T-cell (primary cell): ENCODE measurements around the gene OR13C4. TPM values are rescaled to one million over a fixed set of nuclear protein-coding genes. Genes with fewer than 3 reads are reported as not detected.
"Not testable (repeated sequence)": the region's sequence is repeated elsewhere in the genome, so short reads cannot be mapped to it uniquely, and the experiment has no call there.

Experiments used
- ATAC-seq, 4 experiments: fragments of 200-7000 bp in 3 of 4; fragments of 150-1000 bp in 1 of 4; cut with Tn5 transposase; replicated peaks in 1 of 4; 1 replicate in 3 of 4; 2 replicates in 1 of 4; pipeline ENCODE4 v1.10.0; 2021; ENCODE audit warnings: moderate library complexity in 3 of 4, mild to moderate bottlenecking in 2 of 4, moderate number of reproducible peaks in 1 of 4
- CTCF ChIA-PET, 2 donors: fragments of 300-600 bp; sonication (Branson Sonifier 250); formaldehyde crosslinking; loops; one replicate each; lab custom pipeline; 2022; ENCODE audit warnings: antibody characterized with exemption in 2 of 2; lab: Charles Lee
- POLR2A ChIA-PET, 2 donors: fragments of 300-600 bp; sonication (Branson Sonifier 250); formaldehyde crosslinking; loops; one replicate each; lab custom pipeline; 2022; ENCODE audit warnings: antibody characterized with exemption in 2 of 2; lab: Charles Lee
- DNase-seq, 35 experiments: peaks; one replicate each; pipeline versions ENCODE4 v3.0.0 to v3.0.0-alpha.2; 2013 to 2023
- H3K27ac ChIP-seq: one replicate; pipeline ENCODE4 v1.5.1; 2013; ENCODE audit warnings: low read length
- H3K27me3 ChIP-seq, 2 experiments: replicated peaks in 1 of 2; 1 replicate in 1 of 2; 2 replicates in 1 of 2; pipeline versions ENCODE4 v1.6.1 to v1.7.0; 2013; ENCODE audit warnings: low read length in 1 of 2, mixed read lengths in 1 of 2; ENCODE audit not compliant: control insufficient read depth in 2 of 2, insufficient read depth in 2 of 2; ENCODE audit errors: extremely low read depth in 1 of 2
- H3K36me3 ChIP-seq, 2 donors: 1 replicate in 1 of 2; 2 replicates in 1 of 2; pipeline versions ENCODE4 v1.6.1 to v1.7.0; 2013; ENCODE audit warnings: low read length in 1 of 2; ENCODE audit not compliant: control insufficient read depth in 2 of 2, insufficient read depth in 1 of 2; ENCODE audit errors: extremely low read depth in 1 of 2
- H3K4me1 ChIP-seq, 2 experiments: 1 replicate in 1 of 2; 2 replicates in 1 of 2; pipeline versions ENCODE4 v1.6.1 to v1.7.0; 2013; ENCODE audit warnings: low read length in 2 of 2, mixed read lengths in 1 of 2; ENCODE audit not compliant: insufficient read depth in 2 of 2, control insufficient read depth in 1 of 2; ENCODE audit errors: extremely low read depth in 1 of 2
- H3K4me3 ChIP-seq, 2 donors: 1 replicate in 1 of 2; 2 replicates in 1 of 2; pipeline versions ENCODE4 v1.5.1 to v1.7.0; 2013; ENCODE audit warnings: mild to moderate bottlenecking in 2 of 2, low read length in 1 of 2, moderate library complexity in 1 of 2; ENCODE audit not compliant: control insufficient read depth in 1 of 2; ENCODE audit errors: extremely low read depth in 1 of 2
- H3K9me3 ChIP-seq: 2 replicates; pipeline ENCODE4 v1.7.0; 2013
- H3K27ac Mint-ChIP-seq, 2 donors: one replicate each; pipeline ENCODE4 v1.8.0; 2020 to 2021; ENCODE audit warnings: mild to moderate bottlenecking in 2 of 2, mixed read lengths in 2 of 2
- H3K27me3 Mint-ChIP-seq, 2 donors: one replicate each; pipeline ENCODE4 v1.8.0; 2021 to 2022; ENCODE audit warnings: mixed read lengths in 2 of 2
- H3K36me3 Mint-ChIP-seq: one replicate; pipeline ENCODE4 v1.8.0; 2021; ENCODE audit warnings: mixed read lengths
- H3K4me1 Mint-ChIP-seq, 3 donors: one replicate each; pipeline ENCODE4 v1.8.0; 2020 to 2022; ENCODE audit warnings: mixed read lengths in 3 of 3, mild to moderate bottlenecking in 1 of 3
- H3K4me3 Mint-ChIP-seq, 3 donors: one replicate each; pipeline ENCODE4 v1.8.0; 2020 to 2022; ENCODE audit warnings: mild to moderate bottlenecking in 3 of 3, mixed read lengths in 3 of 3, moderate library complexity in 3 of 3
- H3K9me3 Mint-ChIP-seq, 3 donors: one replicate each; pipeline ENCODE4 v1.8.0; 2020 to 2022; ENCODE audit warnings: mixed read lengths in 3 of 3
- WGBS: methylation state at CpG from one replicate; pipeline ENCODE4 v1.1.5; 2013; ENCODE audit warnings: missing lambda C conversion rate; ENCODE audit not compliant: insufficient coverage; 5-methylcytosine and 5-hydroxymethylcytosine counted together
- total RNA-seq, 35 experiments: library from RNA in 6 of 35; stranded (reverse) in 6 of 35; fragments of 120-200 nt in 1 of 35; gene quantifications; one replicate each; pipeline versions ENCODE4 v1.2.1 to v1.2.4 and lab custom pipeline; 2013 to 2026

OR13C4 gene
- total RNA-seq, 5 donors from 2014 or later (not counting 1 experiment from before 2014, with no cell fraction given): not detected

GRCh38 chr9:104555521-104555920, 28.5 kb upstream of the OR13C4 start:
- CTCF ChIA-PET: no interaction called here
- Histone ChIP-seq H3K36me3 (no peaks in the 10 kb centered on the region), H3K27me3 (peaks cover 0 to 3% of the 10 kb centered on the region in 2 experiments), H3K4me3 (no peak overlapping the region), H3K27ac (no peak overlapping the region), H3K4me1 (no peaks in the 10 kb centered on the region), H3K9me3 (no peaks in the 10 kb centered on the region)
- Mint-ChIP-seq H3K4me3 (no peak overlapping the region), H3K4me1 (no peaks in the 10 kb centered on the region), H3K27ac (no peak overlapping the region), H3K36me3 (no peaks in the 10 kb centered on the region), H3K27me3 (no peaks in the 10 kb centered on the region), H3K9me3 (peaks cover 7 to 15% (median 9%) of the 10 kb centered on the region in 3 donors)
- no CpG with 5 or more reads among the region's 1 CpG for WGBS
- ATAC-seq (no peak), DNase-seq (no peak)
- POLR2A ChIA-PET: no interaction called here

GRCh38 chr9:104553261-104553660, 26.3 kb upstream of the OR13C4 start:
- H3K4me3 Mint-ChIP-seq: no peak overlapping the region
- H3K4me1 ChIP-seq: no peaks in the 10 kb centered on the region
- H3K36me3 ChIP-seq: no peaks in the 10 kb centered on the region
- H3K27me3 ChIP-seq: peaks cover 0 to 3% of the 10 kb centered on the region in 2 experiments
- no peak overlapping the region for H3K27ac ChIP-seq
- ChIA-PET POLR2A (no interaction called here), CTCF (no interaction called here)
- H3K4me1 Mint-ChIP-seq: no peaks in the 10 kb centered on the region
- no peak for ATAC-seq
- no peaks in the 10 kb centered on the region for H3K36me3 Mint-ChIP-seq
- WGBS: no CpG with 5 or more reads among the region's 1 CpG
- H3K27ac Mint-ChIP-seq: no peak overlapping the region
- no peaks in the 10 kb centered on the region for H3K27me3 Mint-ChIP-seq
- DNase-seq: no peak
- no peak overlapping the region for H3K4me3 ChIP-seq
- H3K9me3 Mint-ChIP-seq: peaks cover 6 to 9% (median 9%) of the 10 kb centered on the region in 3 donors
- H3K9me3 ChIP-seq: no peaks in the 10 kb centered on the region

GRCh38 chr9:104544644-104545043, 17.6 kb upstream of the OR13C4 start:
- no peaks in the 10 kb centered on the region for H3K9me3 ChIP-seq
- H3K27ac Mint-ChIP-seq: no peak overlapping the region
- no peaks in the 10 kb centered on the region for H3K27me3 Mint-ChIP-seq
- CTCF ChIA-PET: no interaction called here
- no peaks in the 10 kb centered on the region for H3K36me3 Mint-ChIP-seq
- H3K27me3 ChIP-seq: no peaks in the 10 kb centered on the region
- no peaks in the 10 kb centered on the region for H3K4me1 ChIP-seq
- no peaks in the 10 kb centered on the region for H3K4me1 Mint-ChIP-seq
- no peak overlapping the region for H3K4me3 ChIP-seq
- POLR2A ChIA-PET: no interaction called here
- no CpG with 5 or more reads among the region's 4 CpGs for WGBS
- no peak overlapping the region for H3K27ac ChIP-seq
- no peak overlapping the region for H3K4me3 Mint-ChIP-seq
- no peaks in the 10 kb centered on the region for H3K36me3 ChIP-seq
- DNase-seq (no peak), ATAC-seq (no peak)
- peaks cover 0 to 2% (median 0%) of the 10 kb centered on the region in 3 donors for H3K9me3 Mint-ChIP-seq

GRCh38 chr9:104539275-104539674, 12.3 kb upstream of the OR13C4 start:
- POLR2A ChIA-PET: no interaction called here
- no peaks in the 10 kb centered on the region for H3K9me3 Mint-ChIP-seq
- DNase-seq: no peak
- H3K4me1 Mint-ChIP-seq: no peaks in the 10 kb centered on the region
- no peak overlapping the region for H3K27ac ChIP-seq
- H3K4me3 Mint-ChIP-seq: no peak overlapping the region
- no peak overlapping the region for H3K4me3 ChIP-seq
- no peaks in the 10 kb centered on the region for H3K9me3 ChIP-seq
- 25% methylated on average over 1 of the region's 1 CpG for WGBS
- H3K4me1 ChIP-seq: no peaks in the 10 kb centered on the region
- no peak overlapping the region for H3K27ac Mint-ChIP-seq
- no peaks in the 10 kb centered on the region for H3K27me3 ChIP-seq
- no peak for ATAC-seq
- H3K36me3 ChIP-seq: no peaks in the 10 kb centered on the region
- CTCF ChIA-PET: no interaction called here
- no peaks in the 10 kb centered on the region for H3K27me3 Mint-ChIP-seq
- H3K36me3 Mint-ChIP-seq: no peaks in the 10 kb centered on the region

- no peaks in the 10 kb centered on the region for H3K27me3 Mint-ChIP-seq
- no peaks in the 10 kb centered on the region for H3K4me1 Mint-ChIP-seq
- H3K9me3 Mint-ChIP-seq: no peaks in the 10 kb centered on the region
- Histone ChIP-seq H3K9me3 (no peaks in the 10 kb centered on the region), H3K27me3 (no peaks in the 10 kb centered on the region), H3K27ac (no peak within 1 kb of the TSS), H3K4me1 (no peaks in the 10 kb centered on the region), H3K4me3 (no peak within 1 kb of the TSS), H3K36me3 (no peaks in the 10 kb centered on the region)
- no peak for ATAC-seq
- WGBS: 87% methylated on average over 5 of the region's 5 CpGs
- ChIA-PET CTCF (no interaction called here), POLR2A (no interaction called here)
- no peaks in the 10 kb centered on the region for H3K36me3 Mint-ChIP-seq
- H3K4me3 Mint-ChIP-seq: no peak within 1 kb of the TSS
- H3K27ac Mint-ChIP-seq: no peak within 1 kb of the TSS
- DNase-seq: no peak
Measured at GRCh38 chr9:104536756-104537155, 9.7 kb upstream of the OR13C4 start, which contains the start of gene OR13C3. OR13C3 (minus strand) TSS chr9:104536856; CDS start chr9:104536723, 133 bp downstream.

- H3K27ac Mint-ChIP-seq, POLR2A ChIA-PET: not testable (repeated sequence)
Measured at GRCh38 chr9:104520241-104520640, 6.8 kb downstream of the OR13C4 start.

GRCh38 chr9:104514901-104515300, 12.1 kb downstream of the OR13C4 start:
- no peaks in the 10 kb centered on the region for H3K36me3 ChIP-seq
- no peaks in the 10 kb centered on the region for H3K36me3 Mint-ChIP-seq
- H3K27me3 Mint-ChIP-seq: peaks cover 0 to 8% of the 10 kb centered on the region in 2 donors
- no peaks in the 10 kb centered on the region for H3K27me3 ChIP-seq
- no peak overlapping the region for H3K4me3 Mint-ChIP-seq
- H3K27ac Mint-ChIP-seq: no peak overlapping the region
- no peak overlapping the region for H3K4me3 ChIP-seq
- H3K27ac ChIP-seq: no peak overlapping the region
- peaks cover 4 to 10% (median 8%) of the 10 kb centered on the region in 3 donors for H3K9me3 Mint-ChIP-seq
- CTCF ChIA-PET: no interaction called here
- no peaks in the 10 kb centered on the region for H3K9me3 ChIP-seq
- no peak for DNase-seq
- H3K4me1 ChIP-seq: no peaks in the 10 kb centered on the region
- H3K4me1 Mint-ChIP-seq: no peaks in the 10 kb centered on the region
- POLR2A ChIA-PET: no interaction called here
- no peak for ATAC-seq
- WGBS: 58% methylated on average over 3 of the region's 5 CpGs

More at GRCh38 chr9:104520241-104520640, 6.8 kb downstream of the OR13C4 start:
- not testable (repeated sequence) for H3K4me1 Mint-ChIP-seq, H3K27me3 ChIP-seq, H3K27me3 Mint-ChIP-seq, H3K9me3 ChIP-seq, ATAC-seq, DNase-seq, H3K36me3 Mint-ChIP-seq, H3K4me3 ChIP-seq, H3K4me3 Mint-ChIP-seq, H3K36me3 ChIP-seq, H3K27ac ChIP-seq, H3K4me1 ChIP-seq
- CTCF ChIA-PET: interaction anchor here in 1 of 2 donors (0.6 kb wide), 1 partner anchor 47 kb away, joined by 4 read pairs; no protein-coding TSS in a partner anchor
- 76% methylated on average over 6 of the region's 10 CpGs for WGBS
- H3K9me3 Mint-ChIP-seq: peaks cover 2 to 15% (median 3%) of the 10 kb centered on the region in 3 donors
